OCI-LY7 (cell line): ENCODE data around the gene ZIC4.

Experiments
- CTCF ChIP-seq: fragments of 200-600 bp; sonication (generic); conservative IDR thresholded peaks from 2 replicates; pipeline ENCODE4 v1.5.1; 2014; ENCODE audit warnings: mild to moderate bottlenecking, antibody characterized with exemption, low read length, moderate library complexity, mixed read lengths
- EZH2phosphoT487 ChIP-seq: fragments of 200-600 bp; sonication (generic); IDR thresholded peaks from 2 replicates; pipeline ENCODE4 v1.6.1; 2018; ENCODE audit warnings: low read depth, borderline replicate concordance, mild to moderate bottlenecking, mixed run types, antibody characterized with exemption, low read length, moderate library complexity, mixed read lengths

- TF ChIP-seq CTCF (no peak), EZH2phosphoT487 (no peak)
These were observed 38.7 kb downstream of the ZIC4 start for GRCh38 chr3:147367676-147368075.
